IPS DF 4.7 (cell line): ENCODE results near the gene DEPDC4.

Source experiments
- DNase-seq: peaks from one replicate; pipeline ENCODE4 v3.0.0-alpha.2; 2013; ENCODE audit warnings: low spot score; ENCODE audit errors: extremely low read depth

DEPDC4 gene

DNA sequence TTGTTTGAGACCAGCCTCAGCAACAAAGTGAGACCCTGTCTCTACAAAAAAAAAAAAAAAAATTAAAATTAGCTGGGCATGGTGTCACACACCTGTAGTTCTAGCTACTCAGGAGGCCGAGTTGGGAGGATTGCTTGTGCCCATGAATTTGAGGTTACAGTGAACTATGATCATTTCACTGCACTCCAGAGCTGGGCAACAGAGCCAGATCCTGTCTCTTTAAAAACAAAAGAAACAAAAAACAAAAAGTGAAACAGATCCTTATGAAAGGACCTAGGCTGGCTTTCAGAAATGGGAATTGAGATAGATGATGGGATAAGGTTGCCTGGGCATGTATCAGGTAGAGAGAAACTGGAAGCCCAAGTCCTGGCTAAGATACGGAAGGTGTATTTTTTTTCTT, 52.4 kb downstream of the DEPDC4 start:
- no peak for DNase-seq

- no peak for DNase-seq
Observed at GRCh38 chr12:100213016-100213891, 53.6 kb downstream of the DEPDC4 start.

DNA sequence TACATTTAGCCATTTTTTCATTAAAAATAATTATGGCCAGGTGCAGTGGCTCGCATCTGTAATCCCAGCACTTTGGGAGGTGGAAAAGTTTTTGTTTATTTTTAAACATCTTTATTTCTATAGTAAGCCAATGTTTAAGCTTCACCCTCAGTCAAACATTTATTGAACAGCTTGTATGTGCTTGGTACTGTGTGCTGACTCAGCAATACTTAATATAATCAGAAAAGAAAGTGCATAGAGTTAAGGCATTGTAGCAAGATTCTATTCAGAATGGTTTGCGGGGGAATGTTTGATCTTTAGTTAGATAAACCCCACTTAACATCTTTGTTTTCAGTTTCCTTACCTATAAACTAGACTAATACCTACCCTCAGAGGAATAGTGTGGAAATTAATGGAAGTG, 55.2 kb downstream of the DEPDC4 start:
- DNase-seq: no peak

DNA sequence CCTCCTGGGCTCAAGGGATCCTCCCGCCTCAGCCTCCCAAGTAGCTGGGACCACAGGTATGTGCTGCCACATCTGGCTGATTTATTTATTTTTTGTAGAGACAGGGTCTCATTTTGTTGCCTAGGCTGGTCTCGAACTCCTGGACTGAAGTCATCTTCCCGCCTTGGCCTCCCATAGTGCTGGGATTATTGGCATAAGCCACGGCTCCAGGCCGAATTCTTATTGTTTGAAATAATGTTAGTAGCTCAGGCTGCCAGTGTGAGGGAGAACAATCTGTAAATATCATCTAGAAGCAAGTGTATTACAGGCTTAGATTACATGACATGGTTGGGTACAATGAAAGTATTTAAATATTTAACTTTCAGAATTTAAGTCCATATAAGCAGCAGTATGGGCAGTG, 58.0 kb downstream of the DEPDC4 start:
- no peak for DNase-seq

DNA sequence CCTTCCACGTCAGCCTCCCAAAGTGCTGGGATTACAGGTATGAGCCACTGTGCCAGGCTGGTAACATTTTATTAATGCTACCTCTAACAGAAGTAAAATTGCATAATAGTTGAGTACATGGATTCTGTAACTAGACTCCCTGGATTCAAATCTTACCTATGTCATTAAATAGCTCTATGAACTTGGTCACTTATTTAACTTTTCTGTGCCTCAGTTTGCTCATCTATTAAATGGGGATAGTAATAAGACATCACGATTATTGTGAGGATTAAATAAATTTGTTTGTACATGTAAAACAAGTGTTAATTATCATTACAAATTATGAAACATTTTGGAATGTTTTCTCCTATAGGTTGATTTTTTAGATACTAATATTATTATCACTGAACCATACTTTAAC, 59.6 kb downstream of the DEPDC4 start:
- no peak for DNase-seq

GRCh38 chr12:100201604-100202423, 65.1 kb downstream of the DEPDC4 start:
- DNase-seq: no peak

- peak; percentile 95 for DNase-seq
Observed at GRCh38 chr12:100200463-100201181, 66.3 kb downstream of the DEPDC4 start, which contains the start of gene ACTR6. Gene ACTR6, plus strand, starts transcription at chr12:100200815. Its CDS starts 37 bp downstream, at chr12:100200852.

DNA sequence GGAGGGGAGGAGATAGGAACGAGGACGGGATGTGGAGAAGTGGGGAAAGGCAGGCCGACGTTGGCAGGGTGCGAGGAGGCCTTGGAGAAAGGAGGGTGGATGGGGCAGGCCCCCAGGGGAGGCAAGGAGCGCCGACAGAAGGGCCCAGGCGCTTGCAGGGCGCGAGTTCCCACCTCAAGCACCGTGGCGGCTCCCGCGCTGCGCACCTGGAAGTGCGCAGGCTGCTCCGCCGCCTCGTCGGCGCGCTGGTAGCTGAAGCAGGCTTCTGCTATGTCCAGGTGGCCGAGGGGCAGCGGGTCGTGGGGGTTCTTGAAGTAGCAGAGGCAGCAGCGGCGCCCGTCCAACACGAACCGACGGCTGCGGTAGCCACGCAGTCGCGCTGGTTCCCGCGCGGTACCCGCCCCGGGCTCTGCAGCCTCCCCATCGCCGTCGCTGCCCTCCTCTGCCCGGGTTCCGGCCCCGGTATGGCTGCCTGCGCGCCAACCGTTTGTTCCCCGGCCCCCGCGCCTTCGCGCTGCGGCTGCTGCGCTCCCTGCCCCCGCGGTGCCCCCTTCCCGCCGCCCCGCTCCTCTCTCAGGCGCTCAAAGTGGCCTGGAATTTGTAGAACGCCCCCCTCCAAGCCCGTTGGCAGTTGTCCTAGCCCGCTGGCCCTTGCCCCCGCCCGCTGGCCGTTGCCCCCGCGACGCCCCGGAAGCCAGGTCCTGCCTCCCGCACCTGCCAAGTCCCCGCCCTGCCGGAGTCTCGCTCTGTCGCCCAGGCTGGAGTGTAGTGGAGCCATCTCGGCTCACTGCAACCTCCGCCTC, 67.3 kb downstream of the DEPDC4 start:
- no peak for DNase-seq

- DNase-seq: no peak
Observed at GRCh38 chr12:100199023-100199346, 67.9 kb downstream of the DEPDC4 start.

GRCh38 chr12:100197486-100197885, 69.4 kb downstream of the DEPDC4 start:
- DNase-seq: no peak

GRCh38 chr12:100193085-100193484, 73.8 kb downstream of the DEPDC4 start:
- no peak for DNase-seq
